SK-N-SH (cell line): ENCODE results near the gene EFEMP2.

Experiments
- CTCF ChIP-seq: fragments of 200-600 bp; sonication (generic); IDR thresholded peaks from 2 replicates; pipeline ENCODE4 v1.6.1; 2017; ENCODE audit warnings: antibody characterized with exemption, mild to moderate bottlenecking, moderate library complexity
- GABPA ChIP-seq: IDR thresholded peaks from 2 replicates; pipeline ENCODE4 v1.4.0; 2012; ENCODE audit warnings: low read depth, mild to moderate bottlenecking
- IRF3 ChIP-seq: fragments of 150-350 bp; IDR thresholded peaks from 2 replicates; pipeline ENCODE4 v1.6.1; 2016; ENCODE audit warnings: mild to moderate bottlenecking, low read depth, low read length
- MEF2A ChIP-seq: IDR thresholded peaks from 2 replicates; pipeline ENCODE4 v1.4.0; 2012; ENCODE audit warnings: low read depth, borderline replicate concordance
- RCOR1 ChIP-seq: fragments of 150-350 bp; IDR thresholded peaks from 2 replicates; pipeline ENCODE4 v1.6.1; 2017; ENCODE audit warnings: antibody characterized with exemption, low read length
- SIN3A ChIP-seq: IDR thresholded peaks from 2 replicates; pipeline ENCODE4 v1.6.1; 2012; ENCODE audit warnings: low read depth, mild to moderate bottlenecking, low read length, moderate library complexity, borderline replicate concordance
- SMC3 ChIP-seq: IDR thresholded peaks from 2 replicates; pipeline ENCODE4 v1.6.1; 2012; ENCODE audit warnings: low read depth, low read length, improper control_type of control experiment
- USF1 ChIP-seq: IDR thresholded peaks from 2 replicates; pipeline ENCODE4 v1.4.0; 2012; ENCODE audit warnings: low read depth, borderline replicate concordance
- USF2 ChIP-seq: fragments of 150-350 bp; IDR thresholded peaks from 2 replicates; pipeline ENCODE4 v1.6.1; 2017; ENCODE audit warnings: antibody characterized with exemption, low read length, low read depth, borderline replicate concordance

GRCh38 chr11:65896034-65896999 is 23.7 kb upstream of the EFEMP2 start:
- no peak for TF ChIP-seq SIN3A
- no peak for TF ChIP-seq SMC3
- no peak for TF ChIP-seq RCOR1
- TF ChIP-seq USF1 = no peak
- TF ChIP-seq GABPA = no peak
- TF ChIP-seq MEF2A = no peak
- TF ChIP-seq CTCF = no peak
- TF ChIP-seq IRF3 = no peak
- TF ChIP-seq USF2 = no peak
